Dermis blood vessel endothelial cell (primary cell): Measurements from ENCODE around the gene ARID5B. TPM values are rescaled to one million over a fixed set of nuclear protein-coding genes. Genes with fewer than 3 reads are reported as not detected.

ENCODE experiments used
- DNase-seq: peaks from one replicate; pipeline ENCODE4 v3.0.0; 2010
- total RNA-seq: library from RNA; depleted of rRNA; stranded (reverse); fragments of >200 nt; gene quantifications from 2 replicates; pipeline ENCODE4 v1.2.3, GENCODE V29; 2014

ARID5B gene
- total RNA-seq, 1 donor from 2014 or later: 14.0 TPM

DNA sequence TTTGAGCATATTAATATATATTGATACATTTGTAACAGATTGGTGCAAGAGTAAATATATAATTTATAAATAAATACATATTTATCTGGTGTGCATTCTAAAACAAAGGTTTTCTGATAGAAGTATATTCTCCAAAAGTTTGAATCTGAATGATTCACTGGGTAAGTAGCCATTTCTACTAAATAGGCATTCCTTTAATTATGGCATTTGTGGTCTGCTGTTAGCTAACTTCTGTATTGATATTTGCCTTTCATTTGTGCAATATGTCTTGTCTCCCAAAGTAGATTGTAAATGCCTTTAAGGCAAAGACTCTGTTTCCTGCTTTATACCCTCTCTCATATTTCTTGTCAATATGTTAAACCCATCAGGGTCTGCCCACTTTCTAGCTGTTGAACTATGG, 11.1 kb upstream of the ARID5B start:
- DNase-seq: no peak

DNA sequence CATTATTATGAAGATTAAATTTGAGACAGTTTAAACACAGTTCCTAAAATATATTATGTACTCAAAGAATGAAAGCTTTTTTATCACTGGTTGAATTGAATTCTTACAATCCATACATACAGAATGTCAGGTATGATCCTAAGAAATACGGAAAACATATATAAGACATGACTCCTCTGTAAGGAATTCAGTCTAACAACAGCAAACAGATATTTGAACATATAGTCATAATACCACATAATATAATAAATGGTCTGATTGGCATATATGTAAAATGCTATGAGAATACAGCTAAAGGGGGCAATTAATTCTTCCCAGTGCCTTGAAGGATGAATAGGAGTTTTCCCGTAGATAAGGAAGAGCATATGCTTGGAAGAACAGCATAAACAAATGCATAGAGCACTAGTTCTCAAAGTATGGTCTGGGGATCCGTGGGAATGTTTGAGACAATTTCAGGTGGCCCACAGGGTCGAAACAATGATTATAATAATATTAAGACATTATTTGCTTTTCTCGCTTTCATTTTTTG, 10.6 kb upstream of the ARID5B start:
- no peak for DNase-seq

DNA sequence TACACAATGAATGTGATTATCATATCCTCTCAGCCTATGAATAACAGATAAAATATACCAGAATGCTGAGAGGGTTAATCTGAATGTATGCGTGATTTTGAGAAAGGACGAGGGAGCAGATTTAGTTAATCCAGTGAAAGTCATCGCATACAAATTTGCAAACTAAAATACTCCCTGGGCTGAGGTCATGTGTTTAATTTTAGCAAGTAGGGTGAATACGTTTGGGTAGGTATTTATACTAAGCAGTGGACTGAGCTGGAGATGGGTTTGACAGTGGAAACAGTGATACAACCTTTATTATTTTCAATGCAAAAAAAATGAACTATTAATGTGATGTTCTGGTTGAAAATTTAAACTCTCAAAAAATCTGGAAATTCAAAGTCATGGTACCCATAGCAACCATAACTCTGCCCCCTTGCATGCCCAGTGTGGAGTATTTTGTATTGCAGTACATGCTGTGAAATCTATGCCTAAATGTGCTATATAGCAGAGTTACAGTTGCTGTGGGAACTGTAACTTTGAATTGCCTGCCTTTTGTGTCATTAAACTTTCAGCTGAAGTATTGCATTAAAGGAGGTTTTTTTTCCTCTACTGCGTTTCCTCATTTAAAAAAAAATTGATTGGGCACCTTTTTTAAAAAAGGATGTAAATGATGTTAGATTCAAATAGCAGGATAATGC, 9.5 kb upstream of the ARID5B start:
- no peak for DNase-seq

DNA sequence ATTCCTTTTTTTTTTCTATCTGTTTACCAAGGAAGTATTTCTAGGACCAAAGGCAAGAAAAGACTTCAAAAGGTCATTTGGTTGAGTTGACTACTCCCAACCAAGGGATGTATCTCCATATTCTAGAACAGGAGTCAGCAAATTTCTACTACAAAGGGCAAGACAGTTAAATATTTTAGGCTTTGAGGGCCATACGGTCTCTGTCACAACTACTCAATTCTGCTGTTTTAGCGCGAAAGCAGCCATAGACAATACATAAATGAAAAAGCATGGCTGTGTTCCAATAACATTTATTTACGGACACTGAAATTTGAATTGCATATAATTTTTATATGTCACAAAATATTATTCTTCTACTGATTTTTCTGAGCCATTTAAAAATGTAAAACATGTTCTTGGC, 8.5 kb upstream of the ARID5B start:
- DNase-seq: no peak

DNA sequence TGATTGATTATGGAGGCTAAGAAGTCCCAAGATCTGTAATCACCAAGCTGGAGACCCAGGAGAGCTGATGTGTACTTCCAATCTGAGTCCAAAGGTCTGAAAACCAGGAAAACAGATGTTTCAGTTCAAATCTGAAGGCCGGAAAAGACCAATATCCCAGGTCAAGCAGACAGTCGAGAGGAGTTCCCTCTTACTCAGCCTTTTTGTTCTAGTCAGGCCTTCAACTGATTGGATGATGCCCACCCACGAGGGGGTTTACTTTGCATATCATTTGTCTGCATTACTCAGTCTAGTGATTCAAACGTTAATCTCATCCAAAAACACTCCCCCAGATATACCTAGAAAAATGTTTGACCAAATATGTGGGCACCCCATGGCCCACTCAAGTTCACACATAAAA, 7.4 kb upstream of the ARID5B start:
- DNase-seq: no peak

DNA sequence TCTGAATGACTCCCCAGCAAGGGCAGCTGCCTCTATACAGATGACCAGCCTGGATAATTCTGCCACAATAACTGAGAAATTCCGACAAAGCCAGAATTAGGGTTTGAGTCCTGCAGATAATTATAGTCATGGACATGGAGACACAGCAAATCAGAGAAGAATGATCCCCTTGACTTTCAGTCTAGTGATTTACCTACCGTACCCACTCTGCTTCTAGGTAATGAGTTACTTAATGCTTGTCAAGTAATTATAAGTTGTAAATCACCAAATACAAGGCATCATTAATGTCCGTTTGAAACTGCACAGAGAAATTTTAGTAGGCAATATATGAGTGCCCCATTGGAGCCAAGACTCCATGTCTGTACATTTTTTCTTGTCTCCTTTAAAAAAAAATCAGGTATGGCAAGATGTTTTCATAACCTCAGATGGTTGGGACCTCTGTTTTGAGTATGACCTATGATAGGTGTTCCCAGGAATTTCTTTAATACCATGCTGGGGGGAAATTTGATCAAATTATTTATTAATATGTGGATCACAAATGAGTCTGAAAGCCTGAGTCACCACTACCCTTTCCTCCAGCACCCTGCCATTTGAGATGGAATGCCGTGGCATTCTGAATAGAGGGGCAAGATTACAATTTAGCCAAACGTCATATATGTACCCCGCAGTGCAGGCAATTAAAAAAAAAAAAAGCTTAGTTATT, 5.5 kb upstream of the ARID5B start:
- no peak for DNase-seq

DNA sequence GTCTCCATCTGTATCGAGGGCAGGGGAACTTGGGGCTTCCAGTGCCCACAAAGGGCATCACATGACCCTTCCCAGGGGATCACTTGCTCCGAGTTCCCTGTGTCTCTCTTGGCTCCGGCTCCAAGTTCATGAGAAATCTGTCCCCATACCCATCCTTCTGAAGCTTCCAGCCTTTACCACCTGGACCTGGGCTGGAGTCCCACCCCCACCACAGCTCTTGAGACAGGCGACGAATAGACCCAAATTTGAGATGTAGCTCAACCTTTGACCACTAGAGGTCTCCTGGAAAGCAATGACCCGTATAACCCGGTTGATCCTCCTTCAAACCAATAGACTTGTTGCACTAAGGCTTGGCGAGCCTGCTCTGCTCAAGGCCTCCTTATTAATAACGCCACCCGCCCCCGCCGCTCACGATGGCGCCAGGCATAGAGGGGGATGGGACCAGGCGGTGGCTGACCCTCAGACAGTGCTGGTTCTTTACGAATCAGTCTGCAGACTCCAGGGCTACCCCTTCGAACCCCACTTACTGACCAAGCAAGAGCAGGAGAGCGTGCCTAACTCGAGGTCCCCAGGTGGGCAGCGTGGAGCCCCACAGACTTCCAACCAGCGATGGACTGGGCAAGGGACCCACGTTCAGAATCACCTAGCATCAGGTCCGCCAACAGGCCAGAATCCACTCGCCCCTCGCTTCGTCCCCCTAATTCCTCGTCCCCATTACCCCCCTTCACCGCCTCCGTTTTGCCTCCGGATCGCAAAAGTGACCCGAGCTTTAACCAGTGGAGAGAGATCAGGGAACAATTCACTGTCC, 4.4 kb upstream of the ARID5B start:
- peak; percentile 87 for DNase-seq

DNA sequence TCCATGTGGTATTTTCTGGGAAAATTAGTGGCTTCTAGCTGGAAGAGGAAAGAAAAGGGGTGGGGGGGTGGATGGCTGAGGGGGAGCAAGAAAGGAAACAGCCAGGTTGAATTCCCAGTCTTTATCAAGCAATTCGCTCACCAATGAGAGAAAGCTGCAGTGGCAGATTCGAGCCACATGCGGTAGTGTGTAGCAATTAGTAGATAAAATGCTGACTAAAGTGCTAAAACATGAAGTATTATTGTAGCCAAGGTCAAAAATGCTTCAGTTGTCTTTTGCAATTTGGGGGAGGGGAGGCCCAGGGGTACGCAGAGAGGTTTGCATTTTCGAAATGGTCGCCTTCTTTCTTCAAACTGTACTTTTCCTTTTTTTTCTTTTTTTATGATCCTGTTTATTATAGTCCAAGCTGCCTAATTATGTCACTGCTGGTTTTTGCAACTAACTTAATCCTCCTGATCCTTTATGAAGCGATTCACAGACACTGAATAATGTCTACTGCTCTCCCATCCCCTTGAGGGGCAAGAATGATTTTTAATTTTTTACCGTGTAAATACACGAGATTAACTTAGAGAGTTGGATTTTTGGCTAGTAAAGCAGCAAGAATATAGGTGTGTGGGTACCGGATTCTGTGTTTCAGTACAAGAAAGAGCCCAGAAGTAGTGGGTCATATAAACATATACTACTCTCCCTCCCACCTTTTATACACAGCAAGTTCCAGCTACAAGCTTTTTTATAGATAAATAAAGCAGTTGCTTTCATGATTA, 3.6 kb upstream of the ARID5B start:
- peak; percentile 64 for DNase-seq

DNA sequence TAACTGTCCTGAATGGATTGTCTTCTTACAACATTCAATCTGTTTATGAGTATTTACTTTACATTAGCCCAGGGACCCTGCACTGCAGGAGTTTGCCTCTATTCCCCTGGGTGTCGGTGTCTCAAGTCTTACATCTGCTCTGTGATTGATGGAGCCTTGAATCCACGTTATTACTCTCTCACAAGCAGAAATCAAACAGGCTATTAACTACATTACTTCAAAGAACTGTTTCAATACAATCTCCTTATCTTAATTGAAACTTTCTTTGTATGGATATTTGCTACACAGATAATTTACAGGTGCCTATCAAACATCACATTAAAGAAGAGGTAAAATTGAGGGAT, 3.1 kb upstream of the ARID5B start:
- DNase-seq: no peak

DNA sequence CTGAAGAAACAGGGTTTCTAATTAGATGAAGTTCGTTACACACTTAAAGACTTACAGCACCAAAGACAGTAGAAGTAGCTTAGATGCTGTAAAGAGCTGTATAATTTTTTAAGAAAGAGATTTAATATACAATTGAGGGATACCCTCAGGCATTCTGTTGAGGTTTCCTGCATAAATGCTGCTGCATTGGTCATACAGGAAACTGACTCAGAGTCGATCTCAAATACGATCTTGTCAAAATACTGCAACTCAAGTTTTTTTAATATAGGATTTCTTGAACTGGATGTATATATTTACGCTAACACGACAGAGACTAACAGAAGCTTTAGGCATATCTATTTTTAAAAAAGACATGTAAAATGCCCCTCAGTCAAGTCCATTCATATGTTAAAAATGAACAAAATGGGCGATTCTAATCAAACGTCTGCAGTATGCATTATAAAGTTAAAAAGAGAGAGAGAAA, 2.4 kb upstream of the ARID5B start:
- peak; percentile 74 for DNase-seq

DNA sequence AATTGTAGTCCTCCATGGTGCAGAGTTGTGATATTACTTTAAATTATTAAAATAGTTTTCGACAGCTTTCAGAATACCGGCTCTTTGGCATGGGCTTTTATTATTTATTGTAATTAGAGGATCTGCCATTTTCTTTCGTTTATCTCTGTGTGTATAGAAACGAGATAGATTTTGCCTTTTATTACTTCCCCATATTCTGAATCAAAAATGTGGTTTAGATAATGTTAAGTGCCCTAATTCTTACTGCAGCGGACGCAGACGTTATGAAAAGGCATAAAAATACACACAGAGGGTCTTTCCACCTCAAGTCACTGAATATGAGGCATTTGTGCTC, 1.9 kb upstream of the ARID5B start:
- no peak for DNase-seq

DNA sequence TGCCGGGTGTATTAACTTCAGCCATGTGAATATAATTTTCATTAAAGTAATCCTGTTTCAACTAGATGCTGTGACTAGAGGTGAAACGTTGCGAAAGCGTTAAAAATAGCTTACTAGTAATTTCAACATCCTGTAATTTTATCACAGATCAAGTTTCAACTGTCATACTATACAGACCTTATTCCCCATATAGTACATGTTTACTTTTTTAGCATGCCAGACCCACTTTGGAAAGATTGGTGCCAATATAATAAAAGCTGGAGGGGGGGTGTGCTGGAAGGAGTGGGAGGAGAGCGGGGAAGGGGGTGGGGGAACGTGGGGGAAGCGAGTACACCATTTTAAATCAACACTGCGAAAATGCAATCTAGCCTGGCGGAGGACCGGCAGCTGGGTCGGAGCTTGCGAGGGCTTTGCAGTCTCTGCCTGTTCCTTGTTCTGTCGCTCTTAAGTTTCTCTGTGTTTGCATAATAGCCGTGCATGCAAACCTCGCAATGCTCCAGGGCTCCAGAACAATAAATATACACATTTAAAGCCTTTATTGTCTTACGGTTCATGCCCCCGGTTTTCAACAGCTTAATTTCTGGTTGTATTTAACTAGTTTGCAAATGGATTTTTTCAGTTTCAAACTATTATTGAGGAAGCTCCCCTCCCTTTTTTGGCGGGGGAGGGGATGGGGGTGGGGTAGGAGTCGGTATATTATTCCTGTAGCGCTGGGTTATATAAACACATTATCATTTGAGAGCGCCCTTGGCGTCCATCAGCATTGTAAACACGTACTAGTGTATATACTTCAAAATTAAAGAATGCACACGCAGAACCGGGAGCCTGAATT, 1.3 kb upstream of the ARID5B start:
- DNase-seq: peak; percentile 55

DNA sequence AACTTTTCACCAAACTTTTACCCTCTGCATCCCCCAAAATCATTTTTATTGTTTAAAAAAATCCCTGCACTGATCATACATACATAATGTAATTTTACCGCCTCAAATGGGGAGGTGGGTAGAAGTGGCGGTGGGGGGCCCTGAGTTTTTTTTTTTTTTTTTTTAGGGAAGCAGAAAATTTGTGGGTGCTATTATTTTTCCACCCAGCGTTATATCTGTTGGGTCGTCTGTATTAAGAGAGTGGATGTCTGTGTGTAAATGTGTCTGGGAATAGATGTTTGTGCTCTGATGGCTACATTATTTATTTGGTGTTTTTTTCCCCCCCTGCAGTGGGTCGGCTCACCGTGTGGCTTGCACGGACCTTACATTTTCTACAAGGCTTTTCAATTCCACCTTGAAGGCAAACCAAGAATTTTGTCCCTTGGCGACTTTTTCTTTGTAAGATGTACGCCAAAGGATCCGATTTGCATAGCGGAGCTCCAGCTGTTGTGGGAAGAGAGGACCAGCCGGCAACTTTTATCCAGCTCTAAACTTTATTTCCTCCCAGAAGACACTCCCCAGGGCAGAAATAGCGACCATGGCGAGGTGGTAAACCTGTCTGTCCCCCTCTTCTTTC, 438 bp downstream of the ARID5B start:
- peak; percentile 47 for DNase-seq

DNA sequence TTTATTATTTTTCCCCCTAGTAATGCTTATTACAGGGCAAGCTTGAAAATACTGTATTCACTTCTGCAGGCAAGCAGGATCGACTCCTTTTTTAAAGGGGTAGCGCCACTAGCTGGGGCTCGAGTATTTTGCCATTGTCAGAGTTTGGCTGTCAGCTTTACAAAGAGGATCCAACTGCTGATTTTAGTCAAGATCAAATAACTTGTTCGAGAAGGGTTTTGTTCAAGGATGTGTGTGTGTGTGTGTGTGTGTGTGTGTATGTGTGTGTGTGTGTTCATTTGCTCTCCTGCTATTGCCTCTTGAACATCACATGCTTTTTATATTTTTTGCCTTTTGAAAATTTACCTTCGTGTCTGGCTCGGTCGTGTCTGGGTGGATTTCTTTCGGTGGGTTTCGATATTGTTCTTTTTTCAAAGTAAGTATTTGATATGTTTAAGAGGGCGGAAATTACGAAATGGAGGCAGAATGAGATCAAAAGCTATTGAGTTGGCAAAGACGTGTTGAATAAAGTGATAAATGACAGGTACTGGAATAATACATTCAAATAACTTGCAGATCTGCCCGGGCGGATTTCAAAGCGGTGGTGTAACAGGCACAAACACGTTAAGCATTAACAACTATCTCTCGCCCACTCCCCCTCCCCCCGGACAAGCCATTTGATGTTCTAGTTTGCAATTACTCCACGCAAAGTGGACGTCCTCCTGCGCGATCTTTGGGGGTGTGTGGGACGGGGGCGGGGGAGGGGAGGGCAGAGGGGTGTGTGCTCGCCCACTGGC, 1.1 kb downstream of the ARID5B start:
- DNase-seq: peak; percentile 71

DNA sequence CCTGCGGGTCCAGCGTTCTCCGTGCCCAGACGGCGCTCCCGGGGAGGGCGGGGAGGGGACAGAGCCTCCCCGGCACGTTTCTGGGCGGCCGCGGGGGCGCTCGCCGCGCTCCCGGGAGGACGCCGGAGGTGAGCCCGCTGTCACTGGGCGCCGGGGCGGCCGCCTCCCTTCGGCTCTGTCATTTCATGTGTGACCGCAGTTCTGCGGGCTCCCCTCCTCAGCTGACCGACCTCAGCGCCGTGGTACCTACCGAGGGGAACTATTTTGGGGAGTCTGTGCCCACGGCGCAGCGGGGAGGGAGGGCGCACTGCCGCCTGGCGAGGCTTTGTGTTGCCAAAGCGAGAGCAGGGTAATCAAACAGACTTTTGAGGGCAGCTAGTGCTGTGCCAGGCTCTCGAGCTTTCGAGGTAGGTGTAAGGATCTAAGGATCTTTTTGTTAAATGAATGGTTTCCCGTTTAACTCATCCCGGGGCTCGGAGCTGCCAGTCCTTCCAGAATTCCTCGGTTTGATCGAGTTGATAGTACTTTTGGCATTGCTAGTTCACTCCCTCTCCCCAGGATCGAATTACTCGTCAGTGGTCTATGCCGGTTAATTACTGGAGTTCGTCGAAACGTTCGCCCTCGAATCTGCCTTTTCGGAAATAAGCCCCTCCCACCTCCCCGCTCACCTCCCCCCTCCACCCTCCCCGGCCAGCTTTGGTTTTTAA, 1.9 kb downstream of the ARID5B start:
- peak; percentile 69 for DNase-seq

DNA sequence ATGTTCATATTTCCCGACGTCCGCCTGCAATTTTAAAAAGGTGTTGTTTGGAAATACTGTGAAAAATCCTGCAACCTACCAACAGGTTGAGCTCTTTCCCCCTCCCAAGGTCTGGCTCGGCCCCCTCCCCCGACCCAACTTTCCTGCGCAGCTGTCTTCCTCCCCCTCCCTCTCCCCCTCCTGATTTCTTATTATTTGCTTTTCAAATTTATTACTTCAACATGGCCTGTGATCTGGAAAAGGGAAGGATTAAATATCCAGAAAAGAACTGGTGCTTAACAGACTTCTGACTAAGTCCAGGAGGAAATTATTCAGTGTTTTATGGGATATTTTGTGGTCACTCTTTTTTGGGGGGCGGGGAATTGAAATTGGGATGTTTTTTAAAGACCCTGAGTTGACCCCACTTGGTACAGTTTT, 2.4 kb downstream of the ARID5B start:
- no peak for DNase-seq

DNA sequence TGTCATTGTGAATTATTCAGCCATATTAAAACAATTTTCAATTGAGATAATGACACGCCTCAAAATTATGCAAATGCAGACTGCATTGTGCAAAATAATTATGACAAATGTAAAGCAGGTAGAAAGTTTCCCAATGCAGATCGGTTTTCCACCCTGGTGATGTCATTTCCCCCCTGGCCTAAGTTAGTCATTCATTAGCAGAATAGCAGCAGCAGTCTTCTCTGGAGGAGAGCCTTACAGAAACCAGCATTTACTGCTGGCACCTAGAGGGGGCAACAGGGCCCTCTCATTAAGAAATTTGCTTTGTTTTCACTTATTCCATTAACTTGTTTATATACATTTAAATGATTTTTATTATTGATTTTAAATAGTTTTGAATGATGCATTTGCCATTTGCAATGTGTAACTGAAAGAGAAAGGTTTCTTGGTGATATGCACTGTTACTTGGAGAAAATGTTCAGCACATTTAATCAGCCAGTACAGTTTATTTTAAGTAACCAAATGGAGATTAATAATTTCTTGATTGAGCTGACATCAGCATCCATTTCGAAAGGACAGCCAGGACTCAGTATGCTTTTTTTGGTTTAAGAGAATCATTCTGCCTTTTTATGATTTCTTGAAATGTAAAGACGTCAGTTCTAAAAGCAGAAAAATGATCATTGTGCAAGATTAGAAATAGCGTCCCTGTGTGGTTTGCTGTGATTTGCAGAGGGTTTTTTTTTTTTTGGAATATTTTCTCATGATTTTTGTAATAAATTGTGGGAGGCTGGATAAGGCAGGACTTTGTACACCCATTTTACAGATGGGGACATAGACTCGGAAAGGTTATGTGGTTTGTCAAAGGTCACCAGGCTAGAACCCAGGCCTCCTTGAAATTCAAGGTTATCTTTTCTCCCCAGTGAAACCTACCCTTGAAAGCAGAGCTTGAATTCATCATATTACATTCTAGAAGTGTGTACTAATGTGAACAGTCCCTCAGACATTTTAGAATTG, 3.5 kb downstream of the ARID5B start:
- DNase-seq: peak; percentile 83

DNA sequence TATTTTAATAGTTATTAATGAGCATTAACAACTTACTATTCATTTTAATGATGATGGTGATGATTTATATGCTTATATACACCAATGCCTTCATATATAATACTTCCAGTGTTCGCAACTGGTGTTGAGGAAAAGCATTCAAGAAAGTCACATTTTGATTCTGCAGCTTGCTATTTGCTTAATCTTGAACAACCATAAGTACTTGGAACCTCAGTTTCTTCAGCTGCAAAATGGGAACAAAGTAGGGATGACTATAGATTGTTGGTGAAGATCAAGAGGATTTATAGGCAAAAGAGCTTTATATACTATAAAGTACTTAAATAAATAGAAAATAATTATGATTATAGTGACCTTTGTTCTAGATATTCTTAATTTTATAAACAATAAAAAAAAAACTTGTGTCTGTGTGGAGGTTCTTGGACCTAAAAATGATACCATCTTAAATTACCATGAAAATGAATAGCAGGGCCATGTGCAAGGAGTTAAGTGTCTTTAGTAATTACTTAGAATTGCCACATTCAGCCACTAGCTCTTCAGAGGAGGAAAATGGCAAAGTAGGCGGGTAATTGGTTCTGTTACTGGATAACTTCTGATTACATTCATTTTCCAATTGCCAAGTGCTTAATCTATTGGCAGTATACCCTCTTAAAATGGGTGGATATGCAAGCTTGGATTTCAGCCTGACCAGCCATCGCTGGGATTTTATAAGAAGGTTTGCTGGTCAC, 4.5 kb downstream of the ARID5B start:
- no peak for DNase-seq
